Ramos (cell line): ENCODE measurements around the gene SHMT2.

Source experiments
- in situ Hi-C: fragments of 300-500 bp; cut with MboI; formaldehyde crosslinking; loops from one replicate; pipeline ENCODE4 v1.14.3; 2022; ENCODE audit warnings: low sequenced_read_pairs; ENCODE audit not compliant: unreplicated experiment

SHMT2 gene

GRCh38 chr12:57229634-57230380, at the start of gene SHMT2:
Gene SHMT2 (plus strand): TSS chr12:57229711. CDS start chr12:57229779, 68 bp downstream.
- in situ Hi-C loops: loop anchor here (25.0 kb wide), 3 partner anchors 232 to 657 kb away; partner anchors contain the start of genes CDK4, CYP27B1, EEF1AKMT3 and GLI1

- in situ Hi-C loops: no loop called here
Observed at GRCh38 chr12:57180321-57180989, 49.1 kb upstream of the SHMT2 start.

- in situ Hi-C loops: no loop called here
Observed at GRCh38 chr12:57181072-57181471, 48.4 kb upstream of the SHMT2 start.

GRCh38 chr12:57181561-57182155, 47.9 kb upstream of the SHMT2 start:
- in situ Hi-C loops: no loop called here

- in situ Hi-C loops: no loop called here
Observed at GRCh38 chr12:57182918-57183575, 46.5 kb upstream of the SHMT2 start.

GRCh38 chr12:57183939-57184725, 45.4 kb upstream of the SHMT2 start:
- in situ Hi-C loops: no loop called here

- in situ Hi-C loops: no loop called here
Observed at GRCh38 chr12:57185403-57185802, 44.1 kb upstream of the SHMT2 start.

GRCh38 chr12:57185906-57186508, 43.5 kb upstream of the SHMT2 start:
- in situ Hi-C loops: no loop called here

GRCh38 chr12:57187222-57188089, 42.1 kb upstream of the SHMT2 start:
- in situ Hi-C loops: no loop called here

GRCh38 chr12:57188090-57188425, 41.5 kb upstream of the SHMT2 start:
- in situ Hi-C loops: no loop called here

GRCh38 chr12:57190037-57190436, 39.5 kb upstream of the SHMT2 start:
- in situ Hi-C loops: no loop called here

GRCh38 chr12:57190821-57191220, 38.7 kb upstream of the SHMT2 start:
- in situ Hi-C loops: no loop called here

GRCh38 chr12:57191410-57191809, 38.1 kb upstream of the SHMT2 start:
- in situ Hi-C loops: no loop called here

- in situ Hi-C loops: no loop called here
Observed at GRCh38 chr12:57192920-57193319, 36.6 kb upstream of the SHMT2 start.

- in situ Hi-C loops: no loop called here
Observed at GRCh38 chr12:57193706-57194245, 35.7 kb upstream of the SHMT2 start.

- in situ Hi-C loops: no loop called here
Observed at GRCh38 chr12:57194253-57194652, 35.3 kb upstream of the SHMT2 start.

- in situ Hi-C loops: no loop called here
Observed at GRCh38 chr12:57195186-57195585, 34.3 kb upstream of the SHMT2 start.

GRCh38 chr12:57195611-57196371, 33.7 kb upstream of the SHMT2 start:
- in situ Hi-C loops: no loop called here
